Inflammatory macrophage treated with lipopolysaccharide for 1 hour (primary cell): ENCODE results near the gene MROH7.
A peak's percentile ranks its signal among the peaks of the same experiment; 100 is the strongest.

Experiments used
- DNase-seq, 2 donors: peaks; one replicate each; pipeline ENCODE4 v3.0.0-alpha.2; 2020 to 2022

The MROH7 gene

DNA sequence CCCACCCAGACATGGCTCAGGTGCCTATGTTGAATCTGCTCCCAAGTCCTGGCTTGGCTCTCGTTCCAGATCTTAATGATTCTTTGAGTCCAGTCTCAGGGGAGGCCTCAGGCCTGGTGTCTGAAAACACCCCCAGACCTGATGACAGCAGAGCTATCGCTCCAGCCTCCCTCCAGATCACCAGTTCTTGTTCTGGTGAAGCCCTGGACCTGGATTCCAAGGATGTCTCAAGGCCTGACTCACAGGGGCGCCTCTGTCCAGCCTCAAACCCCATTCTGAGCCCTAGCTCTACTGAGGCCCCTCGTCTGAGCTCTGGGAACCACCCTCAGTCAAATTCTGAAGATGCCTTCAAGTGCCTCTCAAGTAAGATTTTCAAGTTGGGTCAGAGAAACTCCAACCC, 11.4 kb downstream of the MROH7 start:
- DNase-seq = no peak

DNA sequence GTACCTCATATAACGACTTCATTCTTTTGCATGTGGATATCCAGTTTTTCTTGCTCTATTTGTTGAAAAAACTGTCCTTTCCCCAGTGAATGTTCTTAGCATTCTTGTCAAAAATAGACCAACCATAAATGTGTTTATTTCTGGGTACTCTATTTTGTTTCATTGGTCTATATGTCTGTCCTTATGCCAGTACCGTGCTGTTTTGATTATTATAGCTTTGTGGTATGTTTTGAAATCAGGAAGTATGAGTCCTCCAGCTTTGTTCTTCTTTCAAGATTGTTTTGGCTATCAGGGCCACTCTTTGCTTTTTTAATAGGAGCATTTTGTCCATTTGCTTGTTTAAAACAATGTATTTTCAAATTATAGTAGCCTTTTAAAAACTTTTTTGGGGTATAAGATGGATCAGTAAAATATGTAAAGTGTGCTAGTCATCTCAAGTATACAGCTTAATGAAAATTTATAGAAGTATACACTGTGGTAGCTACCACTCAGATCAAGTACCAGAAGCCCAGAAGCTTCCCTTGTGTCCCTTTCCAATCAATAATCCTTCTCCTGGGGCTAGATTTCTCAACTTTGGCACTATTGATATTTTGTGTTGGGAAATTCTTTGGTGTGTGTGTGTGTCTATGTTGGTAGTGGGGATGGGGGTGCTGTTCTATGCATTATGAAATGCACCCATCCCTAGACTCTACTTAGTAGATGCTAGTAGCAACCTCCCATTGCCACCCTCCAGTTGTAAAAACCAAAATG, 16.8 kb downstream of the MROH7 start:
- no peak for DNase-seq

DNA sequence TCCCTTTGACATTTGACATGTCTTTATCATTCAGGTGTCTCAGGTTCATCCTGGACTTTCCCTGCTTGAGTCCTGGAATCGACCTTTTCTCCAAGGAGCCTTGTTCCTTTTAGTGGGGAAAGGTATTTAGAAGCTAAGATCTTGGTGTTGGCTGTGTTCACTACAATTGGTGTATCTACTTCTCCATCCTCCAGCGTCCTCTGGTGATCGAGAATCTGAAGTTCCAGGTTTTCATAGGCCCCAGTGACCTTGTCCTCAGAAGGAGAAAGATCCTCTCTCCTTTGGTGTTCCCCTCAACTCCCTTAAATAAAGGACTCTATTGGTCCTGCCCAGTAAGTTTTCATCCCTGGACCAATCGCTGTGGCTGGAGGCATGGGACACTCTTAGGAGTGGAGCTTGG, 22.1 kb downstream of the MROH7 start:
- DNase-seq = no peak

DNA sequence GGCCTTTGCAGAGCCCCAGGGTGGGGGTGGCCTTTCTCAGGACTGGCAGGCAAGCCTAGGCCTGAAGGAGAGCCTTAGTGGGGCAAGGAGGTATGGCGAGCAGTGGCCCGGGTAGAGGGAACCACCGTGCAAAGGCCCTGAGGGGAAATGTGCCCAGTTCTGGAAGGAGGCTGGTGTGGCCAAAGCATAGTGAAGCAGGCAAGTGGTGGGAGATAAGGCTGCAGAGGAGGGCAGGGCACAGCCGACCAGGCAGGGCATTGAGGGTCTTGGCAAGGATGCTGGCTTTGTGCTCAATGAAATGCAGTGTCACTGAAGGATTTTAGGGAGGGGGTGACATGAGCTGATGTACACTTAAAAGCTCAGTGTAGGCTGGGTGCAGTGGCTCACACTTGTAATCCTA, 22.8 kb downstream of the MROH7 start:
- DNase-seq = no peak

GRCh38 chr1:54665852-54666251, 24.3 kb downstream of the MROH7 start:
- no peak for DNase-seq

DNA sequence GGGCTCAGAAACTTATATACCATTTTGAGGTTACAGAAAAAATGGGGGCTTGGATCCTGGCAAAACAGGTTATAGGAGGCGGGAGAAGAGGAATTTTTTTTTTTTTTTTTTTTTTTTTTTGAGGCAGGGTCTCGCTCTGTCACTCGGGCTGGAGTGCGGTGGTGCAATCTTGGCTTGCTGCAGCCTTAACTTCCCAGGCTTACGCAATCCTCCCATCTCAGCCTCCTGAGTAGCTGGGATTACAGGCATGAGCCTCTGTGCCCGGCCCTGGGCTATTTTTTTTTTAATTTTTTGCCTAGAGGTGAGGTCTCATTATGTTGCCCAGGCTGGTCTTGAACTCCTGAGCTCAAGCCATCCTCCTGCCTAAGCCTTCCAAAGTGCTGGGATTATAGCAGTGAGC, 24.7 kb downstream of the MROH7 start:
- peak in 1 of 2 donors; percentile 18 for DNase-seq

GRCh38 chr1:54667797-54668196, 26.2 kb downstream of the MROH7 start:
- DNase-seq = no peak

DNA sequence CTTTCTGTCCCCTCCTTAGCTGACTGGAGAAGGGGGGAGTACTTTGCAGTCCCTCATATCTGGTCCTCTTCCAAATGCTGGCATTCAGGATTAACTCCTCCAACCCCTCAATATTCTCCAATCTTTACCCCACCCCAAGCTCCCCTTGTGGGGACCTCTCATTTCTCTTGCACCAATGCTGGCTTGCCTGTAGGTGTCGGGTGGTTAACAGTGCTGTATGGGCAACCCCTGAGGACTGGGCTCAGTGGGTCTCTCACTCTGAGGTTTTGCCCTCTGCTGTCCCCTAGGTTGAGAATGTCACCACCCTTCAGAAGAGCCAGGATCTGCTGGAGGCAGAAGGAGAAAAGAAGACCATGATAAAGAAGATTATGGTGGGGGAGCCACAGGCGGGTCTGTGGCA, 27.0 kb downstream of the MROH7 start:
- DNase-seq = no peak

DNA sequence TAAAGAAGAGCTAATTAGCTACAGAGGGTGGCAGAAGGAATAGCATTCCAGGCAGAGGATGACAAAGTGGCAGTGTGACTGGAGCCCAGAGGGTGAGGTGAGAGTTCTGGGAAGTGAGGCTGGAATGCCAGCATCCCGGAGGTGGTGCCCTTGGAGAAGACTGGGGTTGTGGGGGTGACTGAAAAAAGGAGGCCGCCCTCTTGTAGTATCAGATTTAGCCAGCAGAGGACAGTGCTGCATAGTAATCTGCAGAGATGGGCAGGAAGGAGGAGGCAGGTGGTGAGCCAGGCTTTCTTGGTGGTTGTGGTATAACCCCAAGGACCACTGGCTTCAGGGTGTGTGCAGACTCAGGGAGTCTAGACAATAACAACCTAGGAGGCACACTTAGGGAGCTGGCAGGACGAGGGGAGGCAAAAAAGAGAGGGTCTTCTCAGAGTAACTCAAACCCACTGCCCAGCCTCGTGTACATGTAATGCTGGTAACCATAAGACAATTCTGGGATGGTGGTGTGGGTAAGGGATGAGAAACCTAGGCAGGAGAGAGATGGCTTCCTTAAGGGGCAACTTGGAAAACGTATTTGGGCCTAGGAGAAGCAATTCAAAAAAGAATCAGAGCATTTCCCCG, 30.5 kb downstream of the MROH7 start:
- DNase-seq = peak in 1 of 2 donors; percentile 63

GRCh38 chr1:54678776-54679643, 37.4 kb downstream of the MROH7 start:
- DNase-seq = peak in 1 of 2 donors; percentile 25

DNA sequence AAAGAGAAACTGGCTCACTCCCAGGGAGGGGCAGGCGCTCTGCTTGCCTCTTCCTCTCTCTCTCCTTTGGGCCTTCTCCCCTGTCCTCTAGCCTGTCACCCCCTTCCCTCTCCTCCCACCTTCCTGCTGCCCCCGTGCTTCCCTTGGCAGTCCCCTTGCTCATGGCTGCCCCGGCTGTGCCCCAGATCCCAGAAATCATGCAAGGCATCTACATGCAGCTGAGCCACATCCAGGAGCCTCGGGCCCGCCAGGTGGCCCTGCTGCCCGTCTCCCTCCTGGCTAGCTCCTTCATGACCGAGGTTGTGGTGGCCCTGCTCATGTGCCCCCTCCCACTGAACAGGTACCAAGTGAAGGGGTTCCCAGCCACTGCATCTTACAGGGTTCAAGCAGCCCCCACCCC, 38.1 kb downstream of the MROH7 start:
- DNase-seq = no peak

DNA sequence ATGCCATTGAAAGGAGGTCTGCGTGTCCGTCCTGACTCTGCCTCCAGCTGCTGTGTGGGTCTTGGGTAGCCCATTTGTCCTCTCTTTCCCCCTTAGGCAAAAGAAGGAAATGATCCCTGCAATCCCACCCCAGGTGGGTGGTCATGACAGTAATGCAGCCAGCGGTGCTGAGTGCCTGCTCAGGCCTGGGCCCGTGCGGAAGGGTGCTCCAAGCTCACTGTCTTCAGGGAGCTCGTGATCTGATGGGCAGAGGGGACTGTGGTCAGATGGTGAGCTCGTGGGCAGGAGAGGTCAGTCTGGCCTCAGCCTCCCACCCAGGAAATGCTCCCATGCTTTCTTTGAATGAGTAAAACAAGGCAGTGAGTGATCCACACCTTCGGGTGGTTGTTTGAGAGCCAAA, 38.8 kb downstream of the MROH7 start:
- no peak for DNase-seq

DNA sequence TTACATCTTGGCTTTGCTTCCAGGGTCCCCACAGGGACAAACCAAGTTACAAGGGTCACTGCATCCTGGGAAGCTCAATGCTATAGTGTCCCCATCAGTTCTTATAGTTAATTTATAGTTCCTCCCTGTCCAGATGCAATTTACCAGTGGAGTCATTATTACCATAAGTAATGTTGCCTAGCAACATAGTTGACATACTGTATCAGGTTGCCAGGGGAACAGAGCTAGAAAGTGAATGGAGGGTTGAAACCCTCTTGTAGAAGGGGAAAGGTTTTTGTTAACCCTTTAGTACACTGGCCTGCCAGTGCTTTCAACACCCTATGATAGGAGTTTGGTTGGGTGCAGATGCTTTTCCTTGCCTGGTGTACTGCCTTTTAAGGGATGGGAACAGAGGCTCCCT, 39.8 kb downstream of the MROH7 start:
- DNase-seq = no peak

GRCh38 chr1:54683453-54683852, 41.9 kb downstream of the MROH7 start:
- DNase-seq = no peak

DNA sequence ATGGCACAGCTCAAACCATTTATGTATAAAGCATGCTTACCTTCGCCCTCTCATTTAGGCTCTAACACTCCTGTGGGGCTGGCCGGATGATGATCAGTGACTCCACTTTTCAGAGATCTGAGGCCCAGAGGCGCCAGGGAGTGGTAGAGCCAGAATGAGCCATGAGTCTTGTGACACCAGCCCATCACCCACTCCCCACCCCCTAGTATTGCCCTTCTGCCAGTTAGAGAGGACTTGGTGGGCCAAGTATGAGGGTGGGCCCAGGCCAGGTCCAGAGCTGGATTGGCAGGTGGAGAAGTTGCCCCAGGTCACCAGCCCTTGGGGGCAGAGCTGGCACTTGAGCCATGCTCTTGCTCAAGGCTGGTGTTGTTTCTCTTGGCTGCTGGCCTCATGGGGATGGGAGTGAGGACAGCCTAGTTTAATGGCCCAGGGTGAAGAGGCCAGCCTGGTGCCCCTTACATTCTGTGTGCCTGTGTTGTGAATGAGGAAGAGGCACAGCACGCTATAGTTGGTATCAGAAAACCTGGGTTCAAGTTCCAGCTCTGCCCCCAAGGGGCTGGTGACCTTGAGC, 43.8 kb downstream of the MROH7 start:
- no peak for DNase-seq

DNA sequence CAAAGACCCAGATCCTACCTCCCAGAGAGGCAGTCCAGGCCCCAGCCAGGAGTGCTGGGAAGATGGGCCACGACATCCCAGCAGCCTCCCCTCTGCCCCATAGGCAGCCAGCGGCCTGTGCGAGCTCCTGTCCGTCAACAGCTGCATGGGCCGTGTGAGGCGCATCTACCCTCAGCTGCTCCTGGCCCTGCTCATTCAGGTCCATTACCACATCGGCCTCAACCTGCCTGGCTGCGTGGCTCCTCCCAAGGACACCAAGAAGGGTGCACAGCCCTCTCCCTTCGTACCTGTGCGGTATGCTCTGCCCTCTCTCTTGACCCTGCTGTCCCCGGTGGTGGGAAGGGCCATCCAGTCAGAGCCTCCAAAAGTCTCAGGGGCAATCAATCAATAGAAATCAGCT, 44.6 kb downstream of the MROH7 start:
- no peak for DNase-seq

DNA sequence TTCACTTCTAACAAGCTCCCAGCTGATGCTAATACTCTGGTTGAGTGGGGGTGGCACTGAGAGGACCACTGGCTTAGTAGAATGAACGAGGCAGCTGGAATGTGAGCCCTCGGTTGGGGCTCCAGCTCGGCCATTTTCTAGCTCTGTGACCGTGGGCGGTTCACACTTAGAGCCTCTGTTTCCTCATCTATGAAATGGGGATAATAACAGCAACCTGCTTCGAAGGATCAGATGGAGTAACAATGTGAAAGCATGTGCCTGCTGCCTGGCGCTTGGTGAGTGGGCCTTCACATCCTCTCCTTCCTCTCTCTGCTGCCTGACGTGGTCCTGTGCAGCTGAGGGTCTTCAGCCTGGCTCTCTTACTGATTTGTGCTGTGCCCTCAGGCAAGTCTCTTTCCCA, 53.2 kb downstream of the MROH7 start:
- DNase-seq = no peak

GRCh38 chr1:54695221-54695620, 53.6 kb downstream of the MROH7 start:
- DNase-seq = no peak

- DNase-seq = no peak
Measured at GRCh38 chr1:54695764-54696163, 54.2 kb downstream of the MROH7 start.

DNA sequence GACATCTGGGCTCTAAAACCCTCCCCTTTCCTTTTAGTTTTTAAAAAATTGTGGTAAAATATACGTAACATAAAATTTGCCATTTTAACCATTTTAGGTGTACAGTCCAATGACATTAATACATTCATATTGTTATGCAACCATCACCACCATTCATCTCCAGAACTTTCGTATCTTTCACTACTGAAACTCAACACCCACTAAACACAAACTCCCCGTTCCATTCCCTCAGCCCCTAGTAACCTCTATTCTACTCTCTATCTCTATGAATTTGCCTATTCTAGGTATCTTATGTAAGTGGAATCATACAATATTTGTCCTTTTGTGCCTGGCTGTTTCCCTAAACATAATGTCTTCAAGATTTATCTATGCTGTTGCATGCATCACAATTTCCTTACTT, 54.7 kb downstream of the MROH7 start:
- DNase-seq = no peak

DNA sequence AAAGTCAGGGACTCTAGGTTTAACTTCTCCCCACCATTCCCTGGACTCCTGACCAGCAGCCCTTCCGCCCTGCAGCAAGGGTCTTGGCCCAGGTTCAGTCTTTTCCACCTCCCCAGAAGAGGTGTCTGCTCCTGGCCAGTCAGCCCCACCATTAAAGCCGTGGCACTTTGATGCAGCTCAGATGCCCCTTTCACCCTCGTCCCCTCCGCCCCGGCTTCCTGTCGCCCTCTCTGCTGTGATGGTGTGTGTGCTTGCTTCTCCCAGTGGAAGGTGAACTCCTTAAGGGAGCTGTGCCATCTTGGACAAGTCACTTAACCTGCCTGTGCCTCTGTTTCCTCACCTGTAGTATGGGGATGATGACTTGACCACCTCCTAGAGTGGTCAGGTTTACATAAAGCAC, 56.3 kb downstream of the MROH7 start:
- DNase-seq = no peak

DNA sequence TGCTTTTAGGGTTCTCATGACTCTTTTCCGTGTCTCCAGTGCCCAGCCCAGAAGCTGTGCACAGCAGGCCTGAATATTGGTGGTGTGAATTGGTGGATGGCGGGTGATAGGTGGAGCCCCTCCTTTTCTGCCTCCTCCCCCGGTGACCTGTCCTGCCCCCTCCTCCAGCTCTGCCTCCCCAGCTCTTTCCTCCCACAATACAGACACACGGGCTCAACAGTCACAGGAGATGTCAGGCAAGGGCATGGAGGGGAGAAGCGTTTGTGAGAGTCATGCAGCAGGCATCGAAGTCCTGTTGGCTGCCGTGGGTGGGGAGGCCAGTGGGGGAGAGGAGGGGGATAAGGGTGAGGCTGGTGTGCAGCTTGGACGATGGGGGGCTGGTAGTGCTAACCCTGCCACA, 56.8 kb downstream of the MROH7 start:
- DNase-seq = no peak

GRCh38 chr1:54699936-54700525, 58.4 kb downstream of the MROH7 start:
- no peak for DNase-seq
